DOHH2 (cell line): ENCODE measurements around the gene MACROD2.

ENCODE experiments used
- EZH2phosphoT487 ChIP-seq: fragments of 200-600 bp; sonication (generic); IDR thresholded peaks from 2 replicates; pipeline ENCODE4 v1.6.1; 2017; ENCODE audit warnings: borderline replicate concordance, mild to moderate bottlenecking, antibody characterized with exemption, low read length, moderate library complexity, mixed read lengths
- TF ChIP-seq, protein P1 (sequence below): fragments of 200-600 bp; sonication (generic); IDR thresholded peaks from one replicate; pipeline ENCODE4 v1.5.1; 2014; ENCODE audit warnings: antibody characterized with exemption, mild to moderate bottlenecking, low read depth, low read length; ENCODE audit not compliant: poor library complexity, severe bottlenecking

DNA sequence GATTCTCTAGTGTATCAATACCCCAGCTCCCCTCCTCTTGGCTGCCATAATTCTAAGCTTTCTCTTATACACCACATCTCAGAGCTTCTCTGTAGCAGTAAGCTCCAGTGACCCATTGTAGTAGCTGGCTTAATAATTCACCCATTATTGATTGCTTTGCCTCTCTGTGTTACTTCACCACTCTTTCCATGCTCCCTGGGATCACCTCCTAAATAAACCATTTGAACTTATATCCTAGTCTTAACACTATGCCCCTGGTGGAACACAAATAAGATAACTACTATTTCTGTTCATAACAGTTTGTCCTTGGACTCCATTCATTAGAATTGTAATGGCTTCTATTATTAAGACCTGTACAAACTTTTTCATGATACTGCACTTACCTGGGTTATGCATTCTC is 1819.0 kb downstream of the MACROD2 start:
- TF ChIP-seq, protein P1, sequence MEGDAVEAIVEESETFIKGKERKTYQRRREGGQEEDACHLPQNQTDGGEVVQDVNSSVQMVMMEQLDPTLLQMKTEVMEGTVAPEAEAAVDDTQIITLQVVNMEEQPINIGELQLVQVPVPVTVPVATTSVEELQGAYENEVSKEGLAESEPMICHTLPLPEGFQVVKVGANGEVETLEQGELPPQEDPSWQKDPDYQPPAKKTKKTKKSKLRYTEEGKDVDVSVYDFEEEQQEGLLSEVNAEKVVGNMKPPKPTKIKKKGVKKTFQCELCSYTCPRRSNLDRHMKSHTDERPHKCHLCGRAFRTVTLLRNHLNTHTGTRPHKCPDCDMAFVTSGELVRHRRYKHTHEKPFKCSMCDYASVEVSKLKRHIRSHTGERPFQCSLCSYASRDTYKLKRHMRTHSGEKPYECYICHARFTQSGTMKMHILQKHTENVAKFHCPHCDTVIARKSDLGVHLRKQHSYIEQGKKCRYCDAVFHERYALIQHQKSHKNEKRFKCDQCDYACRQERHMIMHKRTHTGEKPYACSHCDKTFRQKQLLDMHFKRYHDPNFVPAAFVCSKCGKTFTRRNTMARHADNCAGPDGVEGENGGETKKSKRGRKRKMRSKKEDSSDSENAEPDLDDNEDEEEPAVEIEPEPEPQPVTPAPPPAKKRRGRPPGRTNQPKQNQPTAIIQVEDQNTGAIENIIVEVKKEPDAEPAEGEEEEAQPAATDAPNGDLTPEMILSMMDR = no peak
- TF ChIP-seq EZH2phosphoT487 = no peak
